WTC11 (cell line): Measurements from ENCODE around the gene PCDH9.

Experiments used
- CBFB ChIP-seq: sonication (generic); formaldehyde crosslinking; IDR thresholded peaks from 2 replicates; pipeline ENCODE4 v1.8.1; 2022; ENCODE audit warnings: mild to moderate bottlenecking, low read depth, missing genetic modification reagents
- CTCF ChIP-seq: fragments of 200-600 bp; IDR thresholded peaks from 2 replicates; pipeline ENCODE4 v1.8.0; 2022; ENCODE audit warnings: antibody characterized with exemption
- NR3C1 ChIP-seq: sonication (generic); formaldehyde crosslinking; conservative IDR thresholded peaks from 2 replicates; pipeline ENCODE4 v1.8.1; 2023; ENCODE audit warnings: low read depth, mild to moderate bottlenecking, missing genetic modification reagents
- TP53 ChIP-seq: sonication (generic); formaldehyde crosslinking; IDR thresholded peaks from 2 replicates; pipeline ENCODE4 v1.8.1; 2023; ENCODE audit warnings: mild to moderate bottlenecking, missing genetic modification reagents

DNA sequence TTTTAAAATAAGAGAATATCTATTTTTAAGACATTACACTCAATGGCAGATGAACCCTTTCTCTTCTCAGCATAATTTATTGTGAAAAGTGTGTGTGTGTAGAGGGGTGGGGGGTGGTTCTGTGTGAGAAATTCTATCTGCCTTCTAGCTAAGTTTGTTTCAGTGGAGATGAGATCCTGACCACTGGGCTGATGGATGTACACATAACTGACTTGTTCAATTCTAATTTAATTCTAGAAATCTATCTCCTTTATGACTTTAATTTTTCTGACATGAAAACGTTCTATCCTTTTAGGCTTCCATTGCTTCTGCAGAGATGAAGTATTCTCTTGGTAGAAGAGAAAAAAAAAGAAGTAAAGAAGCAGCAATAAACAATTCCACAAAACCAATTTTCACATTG lies 891.6 kb downstream of the PCDH9 start:
- TF ChIP-seq CTCF (no peak), CBFB (no peak), TP53 (no peak), NR3C1 (CRISPR knock-in tag) (no peak)
